K562 (cell line): ENCODE data around the gene DLGAP1. TPM values are rescaled to one million over a fixed set of nuclear protein-coding genes. Genes with fewer than 3 reads are reported as not detected.

ENCODE experiments used
- ETV1 ChIP-seq: fragments of 450-650 bp; conservative IDR thresholded peaks from 2 replicates; pipeline ENCODE4 v1.6.1; 2016; ENCODE audit warnings: missing genetic modification characterization, control low read depth, low read depth, missing compliant biosample characterization
- SPI1 ChIP-seq: IDR thresholded peaks from 2 replicates; pipeline ENCODE4 v1.6.1; 2011; ENCODE audit warnings: low read depth, low read length, control low read depth, borderline replicate concordance
- TBP ChIP-seq: optimal IDR thresholded peaks from 2 replicates; pipeline ENCODE3; 2011; ENCODE audit warnings: low read depth, low read length, improper control_type of control experiment
- ZNF12 ChIP-seq: sonication (generic); formaldehyde crosslinking; IDR thresholded peaks from 2 replicates; pipeline ENCODE4 v1.4.0; 2020; ENCODE audit warnings: mild to moderate bottlenecking, missing genetic modification reagents
- ZNF766 ChIP-seq: fragments of 200-800 bp; sonication (Bioruptor generic); conservative IDR thresholded peaks from 2 replicates; pipeline ENCODE4 v1.6.1; 2016; ENCODE audit warnings: missing genetic modification characterization, missing compliant biosample characterization
- polyA plus RNA-seq, 8 experiments: library from polyadenylated mRNA; depleted of rRNA in 4 of 8; stranded (reverse) in 5 of 8; unstranded in 3 of 8; fragments of >200 nt; fragmentation: Nextera tagmentation in 2 of 8; fragmentation: Illumina TruSeq in 1 of 8; extraction: Ambion mirVana in 2 of 8; extraction: Trizol in 1 of 8; gene quantifications; 2 replicates each; pipeline versions ENCODE4 v1.2.1 to v1.2.3, GENCODE V29; 2011 to 2014; ENCODE audit warnings: inconsistent platforms in 1 of 8, missing spikeins in 1 of 8
- total RNA-seq, 7 experiments: library from RNA; depleted of rRNA in 6 of 7; stranded (reverse); fragments of >200 nt in 6 of 7; fragmentation: Illumina TruSeq in 2 of 7; extraction: Trizol in 2 of 7; gene quantifications; 2 replicates each; pipeline versions ENCODE4 v1.2.1 to v1.2.3, GENCODE V29; 2011 to 2021; ENCODE audit warnings: low replicate concordance in 1 of 7
- TF ChIP-seq, protein P1 (sequence below): fragments of 450-650 bp; IDR thresholded peaks from 2 replicates; pipeline ENCODE4 v1.6.1; 2016; ENCODE audit warnings: mild to moderate bottlenecking, moderate library complexity

The DLGAP1 gene
- total and polyA plus RNA-seq, 9 of the 15 experiments (the other 6 are each of a cell fraction or from before 2014, with no cell fraction given): 0.04 to 0.22 (median 0.08) TPM

DNA sequence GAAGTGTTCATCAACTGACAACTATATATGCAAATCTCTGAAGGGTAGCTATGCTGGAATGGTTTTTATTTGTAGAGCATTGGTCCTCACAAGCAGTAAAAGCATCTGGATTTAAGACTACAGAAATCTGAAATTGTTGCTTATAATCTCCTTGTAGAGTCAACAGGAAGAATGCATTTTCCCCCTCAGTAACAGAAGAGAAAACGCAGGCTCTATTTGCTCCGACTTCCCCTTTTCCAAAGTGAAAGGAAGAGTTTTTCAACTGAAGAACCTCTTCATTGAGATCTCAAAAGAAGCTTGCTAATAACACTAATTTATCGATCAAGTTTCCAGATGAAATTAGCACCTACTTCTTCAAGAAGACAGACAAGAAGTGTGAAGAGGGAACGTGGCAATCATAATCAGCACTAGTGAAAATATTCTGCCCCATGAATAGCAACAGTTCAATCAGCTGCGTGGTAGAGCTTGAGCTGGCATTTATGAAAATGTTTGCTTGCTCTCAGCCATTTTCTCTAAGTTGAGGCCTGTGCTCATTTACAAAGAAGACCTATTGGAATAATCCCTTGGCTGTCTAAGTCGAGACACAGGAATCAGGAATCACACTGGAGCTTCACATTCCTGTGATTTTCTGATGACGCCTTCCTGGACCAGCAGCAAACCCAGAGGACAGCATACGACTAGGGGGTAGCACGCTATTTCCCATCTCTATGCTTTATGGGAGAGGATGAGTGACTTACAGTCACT lies 961.4 kb downstream of the DLGAP1 start (continued):
- TF ChIP-seq, protein P1, sequence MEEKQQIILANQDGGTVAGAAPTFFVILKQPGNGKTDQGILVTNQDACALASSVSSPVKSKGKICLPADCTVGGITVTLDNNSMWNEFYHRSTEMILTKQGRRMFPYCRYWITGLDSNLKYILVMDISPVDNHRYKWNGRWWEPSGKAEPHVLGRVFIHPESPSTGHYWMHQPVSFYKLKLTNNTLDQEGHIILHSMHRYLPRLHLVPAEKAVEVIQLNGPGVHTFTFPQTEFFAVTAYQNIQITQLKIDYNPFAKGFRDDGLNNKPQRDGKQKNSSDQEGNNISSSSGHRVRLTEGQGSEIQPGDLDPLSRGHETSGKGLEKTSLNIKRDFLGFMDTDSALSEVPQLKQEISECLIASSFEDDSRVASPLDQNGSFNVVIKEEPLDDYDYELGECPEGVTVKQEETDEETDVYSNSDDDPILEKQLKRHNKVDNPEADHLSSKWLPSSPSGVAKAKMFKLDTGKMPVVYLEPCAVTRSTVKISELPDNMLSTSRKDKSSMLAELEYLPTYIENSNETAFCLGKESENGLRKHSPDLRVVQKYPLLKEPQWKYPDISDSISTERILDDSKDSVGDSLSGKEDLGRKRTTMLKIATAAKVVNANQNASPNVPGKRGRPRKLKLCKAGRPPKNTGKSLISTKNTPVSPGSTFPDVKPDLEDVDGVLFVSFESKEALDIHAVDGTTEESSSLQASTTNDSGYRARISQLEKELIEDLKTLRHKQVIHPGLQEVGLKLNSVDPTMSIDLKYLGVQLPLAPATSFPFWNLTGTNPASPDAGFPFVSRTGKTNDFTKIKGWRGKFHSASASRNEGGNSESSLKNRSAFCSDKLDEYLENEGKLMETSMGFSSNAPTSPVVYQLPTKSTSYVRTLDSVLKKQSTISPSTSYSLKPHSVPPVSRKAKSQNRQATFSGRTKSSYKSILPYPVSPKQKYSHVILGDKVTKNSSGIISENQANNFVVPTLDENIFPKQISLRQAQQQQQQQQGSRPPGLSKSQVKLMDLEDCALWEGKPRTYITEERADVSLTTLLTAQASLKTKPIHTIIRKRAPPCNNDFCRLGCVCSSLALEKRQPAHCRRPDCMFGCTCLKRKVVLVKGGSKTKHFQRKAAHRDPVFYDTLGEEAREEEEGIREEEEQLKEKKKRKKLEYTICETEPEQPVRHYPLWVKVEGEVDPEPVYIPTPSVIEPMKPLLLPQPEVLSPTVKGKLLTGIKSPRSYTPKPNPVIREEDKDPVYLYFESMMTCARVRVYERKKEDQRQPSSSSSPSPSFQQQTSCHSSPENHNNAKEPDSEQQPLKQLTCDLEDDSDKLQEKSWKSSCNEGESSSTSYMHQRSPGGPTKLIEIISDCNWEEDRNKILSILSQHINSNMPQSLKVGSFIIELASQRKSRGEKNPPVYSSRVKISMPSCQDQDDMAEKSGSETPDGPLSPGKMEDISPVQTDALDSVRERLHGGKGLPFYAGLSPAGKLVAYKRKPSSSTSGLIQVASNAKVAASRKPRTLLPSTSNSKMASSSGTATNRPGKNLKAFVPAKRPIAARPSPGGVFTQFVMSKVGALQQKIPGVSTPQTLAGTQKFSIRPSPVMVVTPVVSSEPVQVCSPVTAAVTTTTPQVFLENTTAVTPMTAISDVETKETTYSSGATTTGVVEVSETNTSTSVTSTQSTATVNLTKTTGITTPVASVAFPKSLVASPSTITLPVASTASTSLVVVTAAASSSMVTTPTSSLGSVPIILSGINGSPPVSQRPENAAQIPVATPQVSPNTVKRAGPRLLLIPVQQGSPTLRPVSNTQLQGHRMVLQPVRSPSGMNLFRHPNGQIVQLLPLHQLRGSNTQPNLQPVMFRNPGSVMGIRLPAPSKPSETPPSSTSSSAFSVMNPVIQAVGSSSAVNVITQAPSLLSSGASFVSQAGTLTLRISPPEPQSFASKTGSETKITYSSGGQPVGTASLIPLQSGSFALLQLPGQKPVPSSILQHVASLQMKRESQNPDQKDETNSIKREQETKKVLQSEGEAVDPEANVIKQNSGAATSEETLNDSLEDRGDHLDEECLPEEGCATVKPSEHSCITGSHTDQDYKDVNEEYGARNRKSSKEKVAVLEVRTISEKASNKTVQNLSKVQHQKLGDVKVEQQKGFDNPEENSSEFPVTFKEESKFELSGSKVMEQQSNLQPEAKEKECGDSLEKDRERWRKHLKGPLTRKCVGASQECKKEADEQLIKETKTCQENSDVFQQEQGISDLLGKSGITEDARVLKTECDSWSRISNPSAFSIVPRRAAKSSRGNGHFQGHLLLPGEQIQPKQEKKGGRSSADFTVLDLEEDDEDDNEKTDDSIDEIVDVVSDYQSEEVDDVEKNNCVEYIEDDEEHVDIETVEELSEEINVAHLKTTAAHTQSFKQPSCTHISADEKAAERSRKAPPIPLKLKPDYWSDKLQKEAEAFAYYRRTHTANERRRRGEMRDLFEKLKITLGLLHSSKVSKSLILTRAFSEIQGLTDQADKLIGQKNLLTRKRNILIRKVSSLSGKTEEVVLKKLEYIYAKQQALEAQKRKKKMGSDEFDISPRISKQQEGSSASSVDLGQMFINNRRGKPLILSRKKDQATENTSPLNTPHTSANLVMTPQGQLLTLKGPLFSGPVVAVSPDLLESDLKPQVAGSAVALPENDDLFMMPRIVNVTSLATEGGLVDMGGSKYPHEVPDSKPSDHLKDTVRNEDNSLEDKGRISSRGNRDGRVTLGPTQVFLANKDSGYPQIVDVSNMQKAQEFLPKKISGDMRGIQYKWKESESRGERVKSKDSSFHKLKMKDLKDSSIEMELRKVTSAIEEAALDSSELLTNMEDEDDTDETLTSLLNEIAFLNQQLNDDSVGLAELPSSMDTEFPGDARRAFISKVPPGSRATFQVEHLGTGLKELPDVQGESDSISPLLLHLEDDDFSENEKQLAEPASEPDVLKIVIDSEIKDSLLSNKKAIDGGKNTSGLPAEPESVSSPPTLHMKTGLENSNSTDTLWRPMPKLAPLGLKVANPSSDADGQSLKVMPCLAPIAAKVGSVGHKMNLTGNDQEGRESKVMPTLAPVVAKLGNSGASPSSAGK: peak; percentile 17; the same call in 1 of the 2 replicates
- TF ChIP-seq TBP (peak; percentile 58), ZNF766 (0 out of 2 replicates have a peak, but pooled peaks have one; percentile 40), ETV1 (tag) (0 out of 2 replicates have a peak, but pooled peaks have one; percentile 13), ZNF12 (no peak), SPI1 (peak; percentile 96)
